ENCODE measurements around the gene GUK1. TPM values are rescaled to one million over a fixed set of nuclear protein-coding genes. Genes with fewer than 3 reads are reported as not detected.

Gene GUK1
- total and polyA plus RNA-seq, 2 of the 8 experiments (the other 6 are each of a cell fraction or from before 2014, with no cell fraction given): 68.5 to 183 TPM

DNA sequence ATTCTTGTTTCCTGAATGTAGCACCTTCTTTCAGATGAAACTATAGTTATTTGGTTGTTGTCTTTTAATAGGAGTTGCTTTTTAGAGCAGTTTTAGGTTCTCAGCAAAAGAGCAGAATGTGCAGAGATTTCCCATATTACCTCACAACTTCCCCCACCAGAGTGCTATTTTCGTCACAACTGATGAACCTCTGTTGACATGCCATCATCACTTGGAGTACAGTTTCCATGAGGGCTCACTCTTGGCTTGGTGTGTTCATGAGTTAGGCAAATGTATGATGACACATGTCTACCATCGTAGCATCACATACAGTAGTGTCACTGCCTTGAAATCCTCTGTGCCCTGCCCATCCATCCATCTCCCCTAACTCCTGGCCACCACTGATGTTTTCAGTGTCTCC lies 29.3 kb downstream of the GUK1 start:
- Histone ChIP-seq H3K4ac (replicated peaks; ENCODE audit: insufficient read length, low read depth, low read length) (no peak overlapping the region), H2BK20ac (ENCODE audit: low read length) (no peak overlapping the region), H3K4me3 (ENCODE audit: extremely low read depth in 1 of 4, insufficient read depth in 2 of 4, low read depth in 3 of 4, low read length in 4 of 4) (no peak overlapping the region), H2AK5ac (ENCODE audit: low read depth, low read length) (no peak overlapping the region), H4K5ac (ENCODE audit: insufficient read length, low read depth, low read length) (no peak overlapping the region), H3K27me3 (replicated peaks in 1 of 4; ENCODE audit: control insufficient read depth in 3 of 4, extremely low read depth in 1 of 4, insufficient read depth in 3 of 4, low read length in 3 of 4) (no peaks in the 10 kb centered on the region), H3K23me2 (ENCODE audit: low read depth, low read length) (peaks cover 8% of the 10 kb centered on the region; the same call in 1 of the 2 replicates), H3K14ac (ENCODE audit: insufficient read length) (no peak overlapping the region), H2BK12ac (ENCODE audit: low read depth, low read length) (no peak overlapping the region), H3K9ac (replicated peaks in 1 of 4; ENCODE audit: extremely low read depth in 1 of 4, low read depth in 3 of 4, low read length in 3 of 4) (no peak overlapping the region), H2BK15ac (ENCODE audit: low read length) (no peak overlapping the region), H4K8ac (ENCODE audit: extremely low read depth, insufficient read depth, low read length) (no peak overlapping the region), H3K9me3 (ENCODE audit: insufficient read depth in 2 of 2, low read depth in 1 of 2, low read length in 1 of 2) (no peaks in the 10 kb centered on the region), H3K4me2 (ENCODE audit: insufficient read depth in 1 of 2, low read depth in 2 of 2, low read length in 2 of 2) (no peak overlapping the region), H3K79me1 (ENCODE audit: low read depth, low read length) (peaks cover 2% of the 10 kb centered on the region; the same call in 1 of the 2 replicates), H3K18ac (ENCODE audit: extremely low read depth, low read length) (no peak overlapping the region), H2BK5ac (ENCODE audit: low read depth, low read length) (no peak overlapping the region), H2AFZ (ENCODE audit: low read length) (no peak overlapping the region), H3K27ac (ENCODE audit: low read depth, low read length) (no peak overlapping the region), H3K4me1 (replicated peaks in 1 of 4; ENCODE audit: control insufficient read depth in 3 of 4, insufficient read depth in 4 of 4, low read length in 3 of 4) (peaks cover 0 to 7% (median 4%) of the 10 kb centered on the region in 4 experiments; a peak in 5 of 7 replicates), H4K20me1 (replicated peaks in 1 of 2; ENCODE audit: control insufficient read depth in 1 of 2, insufficient read depth in 2 of 2, low read length in 2 of 2) (peaks cover 8 to 21% of the 10 kb centered on the region in 2 experiments), H3K23ac (ENCODE audit: insufficient read length) (no peak overlapping the region), H3K79me2 (ENCODE audit: control insufficient read depth in 1 of 2, insufficient read depth in 2 of 2, low read length in 2 of 2) (peaks cover 0 to 28% of the 10 kb centered on the region in 2 experiments; a peak in 2 of 4 replicates), H2BK120ac (replicated peaks; ENCODE audit: low read depth, low read length) (no peak overlapping the region), H4K91ac (replicated peaks; ENCODE audit: insufficient read length, low read length) (no peak overlapping the region), H3K56ac (replicated peaks; ENCODE audit: insufficient read length, low read depth, low read length) (no peak overlapping the region), H3K36me3 (ENCODE audit: control insufficient read depth in 2 of 4, insufficient read depth in 4 of 4, low read length in 3 of 4) (no peaks in the 10 kb centered on the region)
- FAIRE-seq (no peak), DNase-seq (ENCODE audit: low read depth in 1 of 2, low spot score in 2 of 2) (no peak)
- CTCF ChIA-PET (ENCODE audit: partially characterized antibody): interaction anchor here (3.5 kb wide), 1 partner anchor 11 kb away, joined by 14 read pairs; no protein-coding TSS in a partner anchor
- WGBS, 2 experiments (ENCODE audit: extremely low coverage in 1 of 2, insufficient coverage in 1 of 2, insufficient read length in 1 of 2, insufficient replicate concordance in 2 of 2, low coverage in 1 of 2, low lambda C conversion rate in 2 of 2, missing lambda C conversion rate in 1 of 2): 93% methylated on average over 2 of the region's 2 CpGs; no CpG with 5 or more reads in 1 of the 2 experiments
- POLR2A ChIA-PET (ENCODE audit: partially characterized antibody): no interaction called here
- TF ChIP-seq SUZ12 (IDR thresholded peaks at IDR 0.05; ENCODE audit: low read length) (no peak), NRF1 (IDR thresholded peaks at IDR 0.05; ENCODE audit: low read depth, low read length) (no peak), SIRT6 (IDR thresholded peaks at IDR 0.05; ENCODE audit: low read length) (no peak), KDM5A (IDR thresholded peaks at IDR 0.05; ENCODE audit: low read length) (no peak), RFX5 (IDR thresholded peaks at IDR 0.05; ENCODE audit: borderline replicate concordance, low read depth, low read length) (no peak), BACH1 (IDR thresholded peaks at IDR 0.05; ENCODE audit: low read length) (no peak), TCF12 (IDR thresholded peaks at IDR 0.05; ENCODE audit: low read depth, low read length) (no peak), KDM4A (IDR thresholded peaks at IDR 0.05; ENCODE audit: low read depth, low read length, severe bottlenecking) (no peak), POLR2AphosphoS5 (IDR thresholded peaks at IDR 0.05; ENCODE audit: low read depth, low read length) (no peak), CEBPB (IDR thresholded peaks at IDR 0.05; ENCODE audit: low read depth, low read length) (no peak), JUND (IDR thresholded peaks at IDR 0.05; ENCODE audit: low read length) (no peak), RBBP5 (IDR thresholded peaks at IDR 0.05; ENCODE audit: borderline replicate concordance, low read depth, low read length) (no peak), GTF2F1 (IDR thresholded peaks at IDR 0.05; ENCODE audit: borderline replicate concordance, low read depth, low read length) (no peak), MAX (IDR thresholded peaks at IDR 0.05) (no peak)
- TF ChIP-seq, protein P1, sequence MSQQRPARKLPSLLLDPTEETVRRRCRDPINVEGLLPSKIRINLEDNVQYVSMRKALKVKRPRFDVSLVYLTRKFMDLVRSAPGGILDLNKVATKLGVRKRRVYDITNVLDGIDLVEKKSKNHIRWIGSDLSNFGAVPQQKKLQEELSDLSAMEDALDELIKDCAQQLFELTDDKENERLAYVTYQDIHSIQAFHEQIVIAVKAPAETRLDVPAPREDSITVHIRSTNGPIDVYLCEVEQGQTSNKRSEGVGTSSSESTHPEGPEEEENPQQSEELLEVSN (IDR thresholded peaks at IDR 0.05): no peak
